HCT116 (cell line): ENCODE results near the gene WDR33.

ENCODE experiments used
- CTCF ChIP-seq, 3 experiments: fragments of 200-600 bp in 1 of 3; sonication (generic) in 1 of 3; IDR thresholded peaks in 2 of 3; conservative IDR thresholded peaks in 1 of 3; 2 replicates each; pipeline ENCODE4 v1.5.1; 2012 to 2017; ENCODE audit warnings: low read depth in 2 of 3, low read length in 2 of 3, antibody characterized with exemption in 1 of 3, borderline replicate concordance in 1 of 3, control low read depth in 1 of 3, mild to moderate bottlenecking in 1 of 3, mixed read lengths in 1 of 3, mixed run types in 1 of 3, moderate library complexity in 1 of 3; ENCODE audit not compliant: insufficient read depth in 1 of 3
- MAX ChIP-seq: IDR thresholded peaks from 2 replicates; pipeline ENCODE4 v1.6.1; 2012
- RAD21 ChIP-seq: IDR thresholded peaks from 2 replicates; pipeline ENCODE4 v1.6.1; 2012; ENCODE audit warnings: low read depth, mild to moderate bottlenecking
- SIN3A ChIP-seq: IDR thresholded peaks from 2 replicates; pipeline ENCODE4 v1.6.1; 2012; ENCODE audit warnings: low read depth
- YY1 ChIP-seq: IDR thresholded peaks from 2 replicates; pipeline ENCODE4 v1.6.1; 2011; ENCODE audit warnings: low read length, low read depth, moderate library complexity, mild to moderate bottlenecking; ENCODE audit not compliant: insufficient replicate concordance; ENCODE audit errors: extremely low read depth

- TF ChIP-seq YY1 (no peak), MAX (no peak), RAD21 (no peak), CTCF (IDR thresholded peaks at IDR 0.05 in 2 of 3, conservative IDR thresholded peaks at IDR 0.05 in 1 of 3; ENCODE audit: borderline replicate concordance in 1 of 3, insufficient read depth in 1 of 3, low read depth in 2 of 3, low read length in 2 of 3) (no peak), SIN3A (no peak)
These were observed 157.4 kb downstream of the WDR33 start for GRCh38 chr2:127653421-127654083.
